GM10266 (cell line): ENCODE measurements around the gene FUZ.

Source experiments
- DNase-seq: peaks from one replicate; pipeline ENCODE4 v3.0.0; 2012; ENCODE audit errors: extremely low spot score
- TF ChIP-seq, protein P1 (sequence below): IDR thresholded peaks from 2 replicates; pipeline ENCODE4 v1.5.1; 2012; ENCODE audit warnings: mild to moderate bottlenecking, low read depth; ENCODE audit not compliant: control insufficient read depth, insufficient read depth; ENCODE audit errors: missing control alignments

Gene FUZ

DNA sequence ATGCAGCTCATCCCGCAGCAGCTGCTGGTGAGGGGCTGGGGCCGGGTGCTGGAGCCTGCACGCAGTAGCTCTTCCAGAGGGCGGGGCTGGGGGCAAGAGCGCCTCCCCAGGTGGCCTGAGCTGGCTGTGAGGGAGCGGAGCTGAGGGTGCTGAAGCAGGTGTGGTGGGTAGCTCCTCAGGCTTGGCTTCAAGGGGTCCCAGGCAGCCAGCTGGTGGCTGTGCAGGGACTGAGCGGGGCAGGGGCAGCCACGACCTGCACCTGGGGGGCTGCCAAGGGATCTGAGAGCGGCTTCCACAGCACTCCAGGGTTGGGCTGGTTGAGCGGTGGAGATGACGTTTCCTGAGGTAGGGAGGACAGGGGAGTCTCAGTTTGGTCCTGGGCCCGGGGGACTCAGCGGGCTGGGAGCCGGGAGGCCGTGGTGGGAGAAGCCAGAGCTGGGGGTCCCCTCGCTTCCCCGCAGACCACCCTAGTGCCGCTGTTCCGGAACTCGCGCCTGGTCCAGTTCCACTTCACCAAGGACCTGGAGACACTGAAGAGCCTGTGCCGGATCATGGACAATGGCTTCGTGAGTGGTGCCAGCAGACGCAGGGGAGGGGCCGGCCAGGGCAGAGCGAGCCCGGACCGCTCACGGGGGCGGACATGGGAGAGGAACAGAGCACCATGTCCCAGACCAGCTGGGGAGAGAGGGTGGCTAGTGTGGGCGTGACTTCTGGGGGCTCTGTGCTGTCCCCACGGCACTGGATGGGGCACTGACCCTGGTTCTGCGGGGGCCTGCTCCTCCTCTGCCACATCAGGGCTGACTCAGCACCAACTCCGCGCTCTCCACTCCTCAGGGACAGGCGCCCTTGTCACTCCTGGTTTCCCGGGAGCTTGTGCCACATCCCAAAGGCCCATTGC lies 45.2 kb upstream of the FUZ start:
- TF ChIP-seq, protein P1, sequence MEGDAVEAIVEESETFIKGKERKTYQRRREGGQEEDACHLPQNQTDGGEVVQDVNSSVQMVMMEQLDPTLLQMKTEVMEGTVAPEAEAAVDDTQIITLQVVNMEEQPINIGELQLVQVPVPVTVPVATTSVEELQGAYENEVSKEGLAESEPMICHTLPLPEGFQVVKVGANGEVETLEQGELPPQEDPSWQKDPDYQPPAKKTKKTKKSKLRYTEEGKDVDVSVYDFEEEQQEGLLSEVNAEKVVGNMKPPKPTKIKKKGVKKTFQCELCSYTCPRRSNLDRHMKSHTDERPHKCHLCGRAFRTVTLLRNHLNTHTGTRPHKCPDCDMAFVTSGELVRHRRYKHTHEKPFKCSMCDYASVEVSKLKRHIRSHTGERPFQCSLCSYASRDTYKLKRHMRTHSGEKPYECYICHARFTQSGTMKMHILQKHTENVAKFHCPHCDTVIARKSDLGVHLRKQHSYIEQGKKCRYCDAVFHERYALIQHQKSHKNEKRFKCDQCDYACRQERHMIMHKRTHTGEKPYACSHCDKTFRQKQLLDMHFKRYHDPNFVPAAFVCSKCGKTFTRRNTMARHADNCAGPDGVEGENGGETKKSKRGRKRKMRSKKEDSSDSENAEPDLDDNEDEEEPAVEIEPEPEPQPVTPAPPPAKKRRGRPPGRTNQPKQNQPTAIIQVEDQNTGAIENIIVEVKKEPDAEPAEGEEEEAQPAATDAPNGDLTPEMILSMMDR = no peak
- no peak for DNase-seq

DNA sequence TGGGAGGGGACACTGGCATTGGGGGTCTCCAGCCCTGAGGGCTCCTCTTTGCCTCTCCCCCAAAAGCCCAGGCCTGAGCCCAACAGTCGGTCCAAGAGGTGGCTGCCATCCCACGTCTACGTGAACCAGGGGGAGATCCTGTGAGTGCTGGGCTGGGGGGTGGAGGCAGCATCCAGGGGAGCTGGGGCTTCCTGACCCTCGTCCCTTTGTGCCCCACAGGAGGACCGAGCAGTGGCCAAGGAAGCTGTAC lies 44.7 kb upstream of the FUZ start:
- no peak for DNase-seq
- TF ChIP-seq, protein P1 = no peak

DNA sequence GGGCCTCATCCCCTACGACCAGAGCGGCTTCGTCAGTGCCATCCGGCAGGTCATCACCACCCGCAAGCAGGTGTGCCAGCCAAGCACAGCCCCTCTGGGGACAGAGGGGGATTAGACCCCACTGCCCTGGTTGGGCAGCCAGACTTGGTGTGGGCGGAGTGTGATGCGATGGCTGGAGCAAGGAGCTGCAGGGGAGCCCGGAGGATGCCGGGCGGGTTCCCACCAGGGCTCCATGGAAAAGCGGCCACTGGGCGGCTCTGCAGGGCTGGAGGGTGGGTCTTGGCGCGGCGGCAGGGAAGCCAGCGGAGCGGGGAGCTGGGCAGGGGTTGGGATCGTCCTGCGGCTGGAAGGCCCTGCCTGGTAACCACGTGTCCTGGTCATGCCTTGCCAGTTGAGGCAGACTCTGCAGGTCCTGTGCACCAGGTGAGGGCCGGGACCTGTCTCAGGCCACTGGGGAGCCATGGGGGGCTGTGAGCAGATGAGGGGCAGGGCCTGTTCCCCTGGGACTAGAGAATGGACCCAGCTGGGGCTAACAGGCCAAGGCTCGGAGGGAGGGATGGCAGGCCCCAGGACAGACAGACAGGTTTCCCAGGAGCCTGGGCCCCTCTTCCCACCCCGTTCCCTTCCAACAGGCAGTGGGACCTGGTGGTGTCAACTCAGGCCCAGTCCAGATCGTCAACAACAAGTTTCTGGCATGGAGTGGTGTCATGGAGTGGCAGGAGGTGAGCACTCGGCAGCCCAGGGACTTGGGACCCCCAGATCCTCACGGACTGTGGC lies 44.2 kb upstream of the FUZ start:
- TF ChIP-seq, protein P1 = no peak
- no peak for DNase-seq

DNA sequence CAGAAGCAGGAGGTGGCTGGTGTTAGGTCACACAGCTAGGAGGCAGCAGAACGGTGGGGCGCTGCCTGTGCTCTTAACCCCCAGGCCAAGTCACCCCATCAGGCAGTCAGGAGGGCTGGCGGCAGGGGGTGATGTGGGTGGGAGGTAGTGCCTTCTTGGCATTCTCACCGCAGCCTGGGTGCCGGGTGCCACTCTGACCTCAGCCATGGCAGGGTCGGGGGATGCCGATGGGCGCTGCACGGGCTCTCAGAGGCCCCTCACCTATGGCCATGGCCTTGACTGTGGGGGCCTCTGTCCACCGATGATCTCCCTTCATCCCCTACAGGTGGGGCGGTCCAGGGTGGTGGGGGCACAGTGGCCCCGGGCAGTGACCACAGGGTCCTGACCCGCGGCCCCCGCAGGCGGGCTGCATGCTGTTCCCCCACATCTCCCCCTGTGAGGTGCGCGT lies 43.5 kb upstream of the FUZ start:
- TF ChIP-seq, protein P1 = no peak
- DNase-seq = no peak

DNA sequence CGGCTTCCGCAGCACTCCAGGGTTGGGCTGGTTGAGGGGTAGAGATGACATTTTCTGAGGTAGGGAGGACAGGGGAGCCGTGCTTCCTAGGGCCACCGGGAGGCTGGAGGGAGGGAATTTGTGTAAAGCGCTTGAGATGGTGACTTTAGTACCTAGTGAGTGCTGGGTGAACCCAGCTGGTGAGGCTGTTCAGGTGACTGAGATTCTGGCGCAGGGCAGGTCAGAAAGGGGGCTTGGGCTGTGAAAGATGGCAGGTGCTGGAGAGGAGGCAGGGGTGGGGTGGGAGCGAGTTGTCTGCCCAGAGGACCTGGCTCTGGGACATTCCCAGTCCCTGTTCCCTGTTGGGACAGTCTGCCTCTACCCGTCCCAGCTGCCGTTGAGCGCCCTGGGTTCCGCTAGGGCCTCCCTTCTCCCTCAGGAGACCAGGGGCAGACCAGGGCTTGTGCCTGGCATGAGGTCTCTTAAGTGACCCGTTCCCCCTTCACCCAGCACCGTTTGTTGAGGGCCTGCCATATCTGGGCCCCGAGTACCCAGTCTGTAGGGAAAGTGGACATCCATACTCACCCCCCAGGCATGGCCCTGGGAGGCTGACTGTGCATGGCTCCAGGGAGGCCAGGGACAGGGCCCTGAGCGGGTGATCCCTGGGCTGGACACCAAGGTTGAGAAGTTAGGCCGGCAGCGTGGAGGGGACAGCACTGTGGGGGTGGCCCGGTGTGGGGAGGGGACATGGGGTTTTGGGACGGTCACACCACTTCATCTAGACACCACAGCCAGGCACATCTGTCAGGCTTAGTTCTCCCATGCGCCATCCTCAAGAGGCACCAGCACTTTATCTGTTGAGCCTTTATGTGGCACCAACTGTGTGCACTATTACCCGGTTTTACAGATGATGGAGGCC lies 42.8 kb upstream of the FUZ start:
- DNase-seq = no peak
- TF ChIP-seq, protein P1 = no peak

DNA sequence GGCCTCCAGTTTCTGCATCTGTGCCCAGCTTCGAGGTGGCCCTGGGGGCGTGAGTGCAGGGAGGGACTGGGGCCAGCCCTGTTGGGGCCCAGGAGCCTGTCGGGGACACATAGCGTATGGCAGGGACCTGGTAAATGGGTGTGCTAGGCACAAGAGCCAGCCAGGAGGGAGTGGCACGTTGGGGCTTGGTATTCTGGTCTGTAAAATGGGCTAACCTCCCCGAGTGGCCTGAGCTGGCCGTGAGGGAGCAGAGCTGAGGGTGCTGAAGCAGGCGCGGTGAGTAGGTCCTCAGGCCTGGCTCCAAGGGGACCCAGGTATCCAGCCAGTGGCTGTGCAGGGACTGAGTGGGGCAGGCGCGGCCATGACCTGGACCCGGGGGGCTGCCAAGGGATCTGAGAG lies 42.2 kb upstream of the FUZ start:
- DNase-seq = no peak
- TF ChIP-seq, protein P1 = no peak
